Panc1 (cell line): Measurements from ENCODE around the gene MIPEP. TPM values are rescaled to one million over a fixed set of nuclear protein-coding genes. Genes with fewer than 3 reads are reported as not detected.

Source experiments
- ATAC-seq: fragments of 200-7000 bp; cut with Tn5 transposase; 2 replicates; pipeline ENCODE4 v1.9.1; 2020; ENCODE audit warnings: mild to moderate bottlenecking, moderate library complexity
- BruUV-seq: library from RNA; stranded (reverse); fragments of 400-500 nt; replicated peaks from 2 replicates; lab custom pipeline; 2021; lab: Mats Ljungman, UMichigan
- CTCF ChIA-PET: fragments of 300-600 bp; sonication (Branson Sonifier 250); formaldehyde crosslinking; loops from one replicate; lab custom pipeline; 2022; ENCODE audit warnings: antibody characterized with exemption; lab: Charles Lee
- POLR2A ChIA-PET: fragments of 300-600 bp; sonication (Branson Sonifier 250); formaldehyde crosslinking; loops from one replicate; lab custom pipeline; 2022; ENCODE audit warnings: antibody characterized with exemption; lab: Charles Lee
- DNase-seq: peaks from one replicate; pipeline ENCODE4 v3.0.0-alpha.2; 2010; ENCODE audit warnings: low read depth, low spot score
- H3K27ac ChIP-seq: 2 replicates; pipeline ENCODE4 v1.5.1; 2011; ENCODE audit warnings: mild to moderate bottlenecking, low read length, inconsistent platforms
- H3K27me3 ChIP-seq: fragments of 200-500 bp; sonication (Bioruptor generic); 2 replicates; pipeline ENCODE4 v1.6.0; 2014; ENCODE audit warnings: low read length, inconsistent platforms; ENCODE audit not compliant: control insufficient read depth, insufficient read depth
- H3K36me3 ChIP-seq: fragments of 200-500 bp; sonication (Bioruptor generic); 2 replicates; pipeline ENCODE4 v1.5.1; 2014; ENCODE audit warnings: inconsistent platforms, mild to moderate bottlenecking, low read length, moderate library complexity; ENCODE audit not compliant: control insufficient read depth, insufficient read depth
- H3K4me1 ChIP-seq: 2 replicates; pipeline ENCODE4 v1.5.1; 2011; ENCODE audit warnings: inconsistent platforms, mild to moderate bottlenecking, low read length, moderate library complexity; ENCODE audit not compliant: control insufficient read depth, insufficient read depth
- H3K4me3 ChIP-seq, 2 experiments: 2 replicates each; pipeline ENCODE4 v1.5.1; 2011 to 2012; ENCODE audit warnings: low read depth in 2 of 2, low read length in 2 of 2, mild to moderate bottlenecking in 2 of 2, inconsistent platforms in 1 of 2, moderate library complexity in 1 of 2
- H3K9me3 ChIP-seq: fragments of 200-500 bp; sonication (Bioruptor generic); 2 replicates; pipeline ENCODE4 v1.5.1; 2014; ENCODE audit warnings: low read depth, mild to moderate bottlenecking, inconsistent platforms, low read length, moderate library complexity; ENCODE audit not compliant: control insufficient read depth, insufficient read depth
- POLR2AphosphoS5 ChIP-seq: IDR thresholded peaks from 2 replicates; pipeline ENCODE4 v1.6.1; 2012; ENCODE audit warnings: mild to moderate bottlenecking, low read depth, low read length, moderate library complexity
- REST ChIP-seq, 2 experiments: IDR thresholded peaks; 2 replicates each; pipeline ENCODE4 v1.6.1; 2011 to 2012; ENCODE audit warnings: low read depth in 2 of 2, control low read depth in 1 of 2, low read length in 1 of 2, mild to moderate bottlenecking in 1 of 2, moderate library complexity in 1 of 2; ENCODE audit not compliant: insufficient read depth in 1 of 2
- SIN3A ChIP-seq: IDR thresholded peaks from 2 replicates; pipeline ENCODE4 v1.6.1; 2012; ENCODE audit warnings: low read depth, mild to moderate bottlenecking, low read length, moderate library complexity, borderline replicate concordance; ENCODE audit not compliant: insufficient read depth
- TCF7L2 ChIP-seq: IDR thresholded peaks from 2 replicates; pipeline ENCODE4 v1.6.1; 2011; ENCODE audit warnings: mild to moderate bottlenecking, low read depth, low read length, inconsistent platforms
- in situ Hi-C: cut with HindIII; loops from 2 replicates; pipeline ENCODE4 v1.10.0; 2016; ENCODE audit warnings: low sequenced_read_pairs, low pct_unique_long_range_greater_than_20kb
- intact Hi-C: fragments of 100-400 bp; cut with micrococcal nuclease; formaldehyde crosslinking; loops from one replicate; pipeline ENCODE4 v1.10.0; 2022; ENCODE audit not compliant: unreplicated experiment
- total RNA-seq: library from RNA; stranded (reverse); gene quantifications from one replicate; pipeline ENCODE4 v1.2.1, GENCODE V29; 2021; ENCODE audit not compliant: unreplicated experiment
- TF ChIP-seq, protein P1 (sequence below): fragments of 450-650 bp; IDR thresholded peaks from 2 replicates; pipeline ENCODE4 v1.5.1; 2017; ENCODE audit warnings: mild to moderate bottlenecking

The MIPEP gene
- total RNA-seq, 1 experiment from 2014 or later: 13.8 TPM

DNA sequence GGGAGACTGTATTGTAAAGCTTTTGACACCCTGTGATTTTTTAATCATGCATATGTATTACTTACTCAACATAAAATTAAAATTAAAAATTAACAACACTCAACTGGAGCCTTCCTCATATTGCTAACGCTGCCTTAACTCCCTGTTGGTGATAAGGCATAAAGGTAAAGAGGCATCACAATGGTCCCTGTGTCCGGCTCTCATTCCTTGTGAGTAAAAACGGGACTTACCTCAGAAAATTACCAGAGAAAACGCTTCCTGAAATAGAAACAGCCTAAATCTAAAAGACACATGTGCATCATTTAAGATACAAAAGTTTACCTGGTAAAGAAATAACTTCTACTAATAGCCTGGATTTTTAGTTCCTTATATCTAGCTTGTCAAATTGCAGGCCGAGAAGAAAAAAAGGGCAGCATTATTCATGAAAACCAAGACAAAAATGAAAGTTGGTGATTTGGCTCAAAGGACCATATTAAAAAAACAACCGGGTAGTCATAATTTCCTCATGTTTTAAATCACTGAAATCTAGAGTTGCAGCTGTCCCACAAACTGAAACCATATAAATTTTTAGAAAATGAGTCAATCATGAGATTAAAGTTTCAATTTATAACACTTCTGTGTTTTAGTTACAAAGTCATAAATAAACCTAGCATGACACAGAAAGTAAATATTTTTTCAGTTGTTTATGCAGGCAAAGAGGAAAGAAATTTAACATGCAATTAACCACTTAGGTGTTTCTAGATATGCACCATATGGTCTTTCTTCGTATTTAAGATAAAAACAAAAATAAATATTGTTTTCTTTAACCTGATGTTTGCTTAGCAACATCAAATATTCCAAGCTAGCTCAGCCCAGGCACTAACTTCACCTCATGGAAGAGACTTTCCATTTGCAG lies 94.7 kb downstream of the MIPEP start:
- in situ Hi-C loops (no loop called here), intact Hi-C loops (no loop called here)
- peak; percentile 71 for ATAC-seq

GRCh38 chr13:23793711-23794110 lies 95.5 kb downstream of the MIPEP start:
- no peaks in the 10 kb centered on the region for H3K36me3 ChIP-seq
- no peaks in the 10 kb centered on the region for H3K27me3 ChIP-seq
- in situ Hi-C loops (no loop called here), intact Hi-C loops (no loop called here)
- H3K27ac ChIP-seq: no peak overlapping the region
- POLR2A ChIA-PET: no interaction called here
- no peak overlapping the region for H3K4me3 ChIP-seq
- H3K9me3 ChIP-seq: no peaks in the 10 kb centered on the region
- DNase-seq (no peak), ATAC-seq (no peak)
- no TSS peak for BruUV-seq
- H3K4me1 ChIP-seq: no peaks in the 10 kb centered on the region
- TF ChIP-seq, protein P1, sequence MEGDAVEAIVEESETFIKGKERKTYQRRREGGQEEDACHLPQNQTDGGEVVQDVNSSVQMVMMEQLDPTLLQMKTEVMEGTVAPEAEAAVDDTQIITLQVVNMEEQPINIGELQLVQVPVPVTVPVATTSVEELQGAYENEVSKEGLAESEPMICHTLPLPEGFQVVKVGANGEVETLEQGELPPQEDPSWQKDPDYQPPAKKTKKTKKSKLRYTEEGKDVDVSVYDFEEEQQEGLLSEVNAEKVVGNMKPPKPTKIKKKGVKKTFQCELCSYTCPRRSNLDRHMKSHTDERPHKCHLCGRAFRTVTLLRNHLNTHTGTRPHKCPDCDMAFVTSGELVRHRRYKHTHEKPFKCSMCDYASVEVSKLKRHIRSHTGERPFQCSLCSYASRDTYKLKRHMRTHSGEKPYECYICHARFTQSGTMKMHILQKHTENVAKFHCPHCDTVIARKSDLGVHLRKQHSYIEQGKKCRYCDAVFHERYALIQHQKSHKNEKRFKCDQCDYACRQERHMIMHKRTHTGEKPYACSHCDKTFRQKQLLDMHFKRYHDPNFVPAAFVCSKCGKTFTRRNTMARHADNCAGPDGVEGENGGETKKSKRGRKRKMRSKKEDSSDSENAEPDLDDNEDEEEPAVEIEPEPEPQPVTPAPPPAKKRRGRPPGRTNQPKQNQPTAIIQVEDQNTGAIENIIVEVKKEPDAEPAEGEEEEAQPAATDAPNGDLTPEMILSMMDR: no peak
- TF ChIP-seq SIN3A: no peak
- TF ChIP-seq POLR2AphosphoS5: no peak
- no peak for TF ChIP-seq REST (IDR thresholded peaks at IDR 0.05; ENCODE audit: insufficient read depth in 1 of 2, low read depth in 2 of 2, low read length in 1 of 2)
- no peak for TF ChIP-seq TCF7L2
- CTCF ChIA-PET: no interaction called here

More for the DNA sequence above, 94.7 kb downstream of the MIPEP start:
- CTCF ChIA-PET: no interaction called here
- Histone ChIP-seq H3K27ac (no peak overlapping the region), H3K36me3 (no peaks in the 10 kb centered on the region), H3K27me3 (no peaks in the 10 kb centered on the region), H3K9me3 (no peaks in the 10 kb centered on the region), H3K4me3 (no peak overlapping the region), H3K4me1 (no peaks in the 10 kb centered on the region)
- no peak for TF ChIP-seq REST (IDR thresholded peaks at IDR 0.05; ENCODE audit: insufficient read depth in 1 of 2, low read depth in 2 of 2, low read length in 1 of 2)
- no peak for TF ChIP-seq POLR2AphosphoS5
- TF ChIP-seq, protein P1: no peak
- no peak for TF ChIP-seq SIN3A
- no peak for TF ChIP-seq TCF7L2
- no TSS peak for BruUV-seq
- peak; percentile 52 for DNase-seq
- POLR2A ChIA-PET: interaction anchor here (0.7 kb wide), 1 partner anchor 127 kb away, joined by 7 read pairs; no protein-coding TSS in a partner anchor
